Measurements from ENCODE around the gene LRCH1. TPM values are rescaled to one million over a fixed set of nuclear protein-coding genes. Genes with fewer than 3 reads are reported as not detected.

Gene LRCH1
- total RNA-seq, 3 donors from 2014 or later: 17.0 to 40.4 (median 24.6) TPM

DNA sequence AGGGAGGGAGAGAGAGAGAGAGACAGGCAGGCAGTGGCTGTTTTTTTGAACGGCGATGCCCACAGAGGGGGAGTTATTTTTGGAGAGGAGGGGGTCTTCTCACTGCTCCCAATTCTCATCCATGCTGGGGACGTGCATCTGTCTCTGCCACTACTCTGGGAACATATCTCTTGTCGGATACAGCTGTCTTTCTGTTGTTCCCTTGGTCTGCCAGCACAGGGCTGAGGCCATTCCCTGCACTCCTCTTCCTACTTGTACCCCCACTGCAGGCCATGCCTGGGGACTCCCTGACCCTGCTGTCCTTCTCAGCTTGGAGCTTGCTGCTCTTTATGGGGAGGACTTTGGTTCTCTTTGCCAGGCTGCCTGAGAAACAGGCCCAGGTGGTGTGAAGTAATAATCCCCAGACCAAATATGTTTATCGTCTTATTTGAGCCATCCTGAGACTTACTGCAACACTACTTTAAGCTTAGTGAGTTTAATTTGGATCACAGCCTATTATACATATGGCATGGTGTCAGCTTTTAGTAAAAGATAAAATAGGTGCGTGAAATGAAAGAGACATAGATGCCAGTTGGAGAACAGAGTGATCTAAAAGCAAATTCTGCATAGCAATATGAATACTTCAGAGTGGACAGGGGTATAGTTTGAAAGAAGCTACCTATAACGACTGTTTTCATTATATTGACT is 19.1 kb downstream of the LRCH1 start:
- no peak overlapping the region for H3K27ac ChIP-seq
- intact Hi-C loops (cut with DNase I; ENCODE audit: low total_unique reads): no loop called here
- H3K27me3 ChIP-seq: no peaks in the 10 kb centered on the region
- no peaks in the 10 kb centered on the region for H3K9me3 ChIP-seq
- no peaks in the 10 kb centered on the region for H3K36me3 ChIP-seq
- H3K4me1 ChIP-seq: no peaks in the 10 kb centered on the region
- no peak for DNase-seq (ENCODE audit: low spot score in 2 of 2)
- TF ChIP-seq, protein P1, sequence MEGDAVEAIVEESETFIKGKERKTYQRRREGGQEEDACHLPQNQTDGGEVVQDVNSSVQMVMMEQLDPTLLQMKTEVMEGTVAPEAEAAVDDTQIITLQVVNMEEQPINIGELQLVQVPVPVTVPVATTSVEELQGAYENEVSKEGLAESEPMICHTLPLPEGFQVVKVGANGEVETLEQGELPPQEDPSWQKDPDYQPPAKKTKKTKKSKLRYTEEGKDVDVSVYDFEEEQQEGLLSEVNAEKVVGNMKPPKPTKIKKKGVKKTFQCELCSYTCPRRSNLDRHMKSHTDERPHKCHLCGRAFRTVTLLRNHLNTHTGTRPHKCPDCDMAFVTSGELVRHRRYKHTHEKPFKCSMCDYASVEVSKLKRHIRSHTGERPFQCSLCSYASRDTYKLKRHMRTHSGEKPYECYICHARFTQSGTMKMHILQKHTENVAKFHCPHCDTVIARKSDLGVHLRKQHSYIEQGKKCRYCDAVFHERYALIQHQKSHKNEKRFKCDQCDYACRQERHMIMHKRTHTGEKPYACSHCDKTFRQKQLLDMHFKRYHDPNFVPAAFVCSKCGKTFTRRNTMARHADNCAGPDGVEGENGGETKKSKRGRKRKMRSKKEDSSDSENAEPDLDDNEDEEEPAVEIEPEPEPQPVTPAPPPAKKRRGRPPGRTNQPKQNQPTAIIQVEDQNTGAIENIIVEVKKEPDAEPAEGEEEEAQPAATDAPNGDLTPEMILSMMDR (IDR thresholded peaks at IDR 0.05): no peak
- no peak for TF ChIP-seq POLR2A (IDR thresholded peaks at IDR 0.05)
- no peak overlapping the region for H3K4me3 ChIP-seq

DNA sequence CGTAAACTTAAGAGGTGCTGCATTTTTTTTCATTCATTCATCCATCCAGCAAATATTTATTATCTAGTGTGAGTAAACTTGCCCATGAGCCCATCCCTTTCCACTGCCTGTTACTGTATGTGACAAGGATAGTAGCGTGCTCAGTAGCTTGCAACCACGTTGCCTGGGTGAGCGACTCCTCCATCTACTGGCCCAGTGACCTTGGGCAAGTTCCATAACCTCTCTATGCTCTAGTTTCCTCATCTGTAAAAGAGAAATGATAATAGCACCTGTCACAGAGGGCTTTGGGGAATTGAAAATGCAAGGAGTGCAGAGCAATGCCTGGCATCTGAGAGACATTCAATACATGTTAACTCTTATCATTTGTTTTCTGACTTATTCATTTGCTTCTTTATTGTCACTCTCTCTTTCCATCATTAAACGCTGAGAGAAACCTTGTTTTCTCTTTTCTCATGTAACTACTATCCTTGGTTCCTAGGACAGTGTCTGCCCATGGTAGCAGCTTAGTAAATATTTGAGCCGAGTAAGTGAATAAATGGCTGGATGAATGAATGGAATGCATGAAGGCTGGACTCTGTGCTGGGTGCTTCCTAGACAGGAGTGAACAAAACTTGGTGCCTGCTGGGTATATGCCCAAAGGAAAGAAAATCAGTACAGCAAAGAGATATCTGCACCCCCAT is 19.9 kb downstream of the LRCH1 start:
- Histone ChIP-seq H3K27me3 (no peaks in the 10 kb centered on the region), H3K27ac (no peak overlapping the region), H3K4me1 (no peaks in the 10 kb centered on the region), H3K4me3 (no peak overlapping the region), H3K36me3 (no peaks in the 10 kb centered on the region), H3K9me3 (no peaks in the 10 kb centered on the region)
- intact Hi-C loops (cut with DNase I; ENCODE audit: low total_unique reads): no loop called here
- TF ChIP-seq POLR2AphosphoS5 (IDR thresholded peaks at IDR 0.05) (no peak), POLR2A (IDR thresholded peaks at IDR 0.05) (no peak)
- TF ChIP-seq, protein P1 (IDR thresholded peaks at IDR 0.05): no peak
- no peak for DNase-seq (ENCODE audit: low spot score in 2 of 2)

DNA sequence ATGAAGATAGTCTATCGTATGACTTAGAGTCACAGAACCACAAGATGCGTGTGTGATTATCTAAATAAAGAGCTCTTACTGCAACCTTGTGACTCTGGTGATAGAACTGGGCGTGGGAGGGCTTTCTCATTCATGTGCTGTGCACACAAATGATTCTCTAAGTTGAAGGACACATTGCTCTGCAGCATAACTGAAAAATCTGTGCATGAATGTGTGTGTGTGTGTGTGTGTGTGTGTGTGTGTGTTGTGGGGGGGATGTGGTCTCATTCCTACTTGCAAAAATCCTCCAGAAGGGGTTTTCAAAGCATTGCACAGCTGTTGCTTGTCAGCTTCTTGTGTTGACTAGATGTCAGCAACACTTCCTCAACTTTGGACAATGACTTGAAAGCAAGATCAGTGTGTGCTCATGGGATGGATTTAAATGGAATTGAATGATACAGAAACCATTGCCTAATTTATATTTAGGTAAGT is 22.4 kb downstream of the LRCH1 start:
- DNase-seq (ENCODE audit: low spot score in 2 of 2): no peak
- Histone ChIP-seq H3K4me1 (peaks cover 0 to 9% of the 10 kb centered on the region in 2 donors), H3K4me3 (no peak overlapping the region), H3K36me3 (no peaks in the 10 kb centered on the region), H3K27me3 (no peaks in the 10 kb centered on the region), H3K9me3 (no peaks in the 10 kb centered on the region), H3K27ac (peak overlapping the region in 1 of 2 donors; percentile 48)
- intact Hi-C loops (cut with DNase I; ENCODE audit: low total_unique reads): no loop called here
- TF ChIP-seq, protein P1 (IDR thresholded peaks at IDR 0.05): no peak
- TF ChIP-seq POLR2AphosphoS5 (IDR thresholded peaks at IDR 0.05) (no peak), POLR2A (IDR thresholded peaks at IDR 0.05) (no peak)

DNA sequence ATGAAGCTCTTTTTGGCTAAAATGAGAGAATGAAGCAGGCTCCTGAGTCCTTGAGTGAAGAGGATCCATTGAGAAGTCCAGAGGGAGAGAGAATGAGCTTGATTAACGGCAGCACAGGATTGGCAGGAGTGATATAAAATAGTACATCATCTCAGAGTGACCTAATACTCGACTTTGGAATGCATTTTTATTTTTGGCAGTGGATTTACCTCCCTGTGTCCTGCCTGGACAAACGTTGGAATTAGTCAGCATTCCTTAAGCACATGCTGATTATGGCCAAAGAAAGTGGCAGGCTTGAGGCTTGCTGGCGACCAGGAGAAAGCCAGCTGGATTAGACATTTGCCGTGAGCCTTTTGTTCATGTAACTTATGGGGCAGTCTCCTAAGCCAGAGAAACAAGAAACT is 22.9 kb downstream of the LRCH1 start:
- intact Hi-C loops (cut with DNase I; ENCODE audit: low total_unique reads): no loop called here
- DNase-seq (ENCODE audit: low spot score in 2 of 2): peak in 1 of 2 donors; percentile 41
- TF ChIP-seq POLR2AphosphoS5 (IDR thresholded peaks at IDR 0.05): no peak
- TF ChIP-seq, protein P1 (IDR thresholded peaks at IDR 0.05): no peak
- no peak for TF ChIP-seq POLR2A (IDR thresholded peaks at IDR 0.05)
- Histone ChIP-seq H3K4me1 (peaks cover 0 to 9% of the 10 kb centered on the region in 2 donors), H3K27ac (peak overlapping the region; percentile 28 to 48), H3K4me3 (no peak overlapping the region), H3K36me3 (no peaks in the 10 kb centered on the region), H3K9me3 (no peaks in the 10 kb centered on the region), H3K27me3 (no peaks in the 10 kb centered on the region)

DNA sequence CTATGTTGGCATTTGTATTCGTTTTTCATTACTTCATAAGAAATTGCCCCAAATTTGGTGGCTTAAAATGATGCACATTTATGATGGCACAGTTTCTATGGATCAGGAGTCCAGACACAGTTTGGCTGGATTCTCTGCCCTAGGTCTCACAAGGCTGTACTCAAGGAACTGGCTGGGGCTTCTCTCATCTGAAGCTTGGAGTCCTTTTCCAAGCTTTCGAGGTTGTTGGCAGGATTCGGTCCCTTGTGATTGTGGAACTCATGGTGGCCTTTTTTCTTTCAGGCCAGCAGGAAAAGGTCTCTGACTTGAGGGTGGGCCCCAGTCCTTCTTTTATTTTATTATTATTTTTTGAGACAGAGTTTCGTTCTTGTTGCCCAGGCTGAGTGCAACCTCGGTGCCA is 23.8 kb downstream of the LRCH1 start:
- intact Hi-C loops (cut with DNase I; ENCODE audit: low total_unique reads): no loop called here
- peaks cover 3 to 9% of the 10 kb centered on the region in 2 donors for H3K4me1 ChIP-seq
- H3K4me3 ChIP-seq: no peak overlapping the region
- no peak overlapping the region for H3K27ac ChIP-seq
- TF ChIP-seq, protein P1 (IDR thresholded peaks at IDR 0.05): no peak
- TF ChIP-seq POLR2A (IDR thresholded peaks at IDR 0.05) (no peak), POLR2AphosphoS5 (IDR thresholded peaks at IDR 0.05) (no peak)
- no peaks in the 10 kb centered on the region for H3K9me3 ChIP-seq
- no peaks in the 10 kb centered on the region for H3K36me3 ChIP-seq
- H3K27me3 ChIP-seq: no peaks in the 10 kb centered on the region
- no peak for DNase-seq (ENCODE audit: low spot score in 2 of 2)
